ENCODE measurements around the gene KLHL29. TPM values are rescaled to one million over a fixed set of nuclear protein-coding genes. Genes with fewer than 3 reads are reported as not detected.

KLHL29 gene
- total and polyA plus RNA-seq, 10 of the 15 experiments (the other 5 are each of a cell fraction or from before 2014, with no cell fraction given), result 1.4 to 19.5 (median 6.1) TPM

DNA sequence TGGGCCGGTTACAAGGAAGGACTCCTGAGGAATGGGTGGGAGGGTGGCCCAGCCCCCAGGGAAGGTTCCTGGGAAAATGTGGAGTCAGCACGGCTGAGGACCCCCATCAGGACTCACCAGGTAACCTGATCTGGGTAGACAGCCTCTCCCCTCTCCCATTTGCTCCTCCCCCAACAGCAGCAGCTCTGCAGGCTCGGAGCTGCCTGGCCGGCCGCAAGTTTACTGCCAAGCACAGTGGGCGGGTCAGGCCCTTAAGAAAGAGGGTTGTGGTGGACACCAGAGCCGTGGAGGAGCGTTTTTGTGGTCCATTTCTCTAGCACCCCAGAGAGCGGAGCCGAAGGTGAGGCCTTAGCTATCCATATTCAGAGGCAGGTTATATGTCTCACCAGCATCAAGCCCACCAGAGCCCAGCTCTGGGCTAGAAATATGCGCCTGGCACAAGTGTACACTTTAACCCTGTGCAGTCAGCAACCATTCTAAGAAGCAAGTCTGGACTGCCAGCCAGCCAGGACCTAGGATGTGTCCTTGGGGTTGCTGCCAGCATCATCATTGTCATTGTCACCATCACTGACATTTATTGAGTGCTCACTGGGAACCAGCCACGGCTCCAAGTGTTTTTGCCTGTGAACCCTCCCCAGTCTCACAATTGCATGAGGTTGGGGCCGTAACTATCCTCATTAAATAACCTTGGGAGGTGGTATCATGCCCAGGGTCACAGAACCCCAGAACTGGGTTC, 190.1 kb downstream of the KLHL29 start (continued):
- TF ChIP-seq ZBTB33 (IDR thresholded peaks at IDR 0.05) (no peak), JUNB (IDR thresholded peaks at IDR 0.05) (no peak), DPF2 (IDR thresholded peaks at IDR 0.05) (no peak), ZBTB4 (CRISPR knock-in tag; IDR thresholded peaks at IDR 0.05) (no peak)

GRCh38 chr2:23578964-23579671, 194.1 kb downstream of the KLHL29 start:
- CTCF ChIA-PET, result no interaction called here
- H3K27ac ChIP-seq (ENCODE audit: control insufficient read depth, insufficient read depth), result no peak overlapping the region
- no peaks in the 10 kb centered on the region for H3K27me3 ChIP-seq (replicated peaks in 1 of 2; ENCODE audit: control insufficient read depth in 2 of 2, insufficient read depth in 2 of 2, low read length in 1 of 2)
- no peaks in the 10 kb centered on the region for H3K79me2 ChIP-seq (ENCODE audit: control insufficient read depth, insufficient read depth, low read length)
- no peaks in the 10 kb centered on the region for H4K20me1 ChIP-seq (ENCODE audit: control insufficient read depth, insufficient read depth)
- intact Hi-C loops (cut with micrococcal nuclease; ENCODE audit: unreplicated experiment) (no loop called here), in situ Hi-C loops (cut with MboI) (no loop called here)
- no TSS peak for BruUV-seq (replicated peaks)
- H3K4me2 ChIP-seq (ENCODE audit: control insufficient read depth, insufficient read depth), result no peak overlapping the region
- RAD21 ChIA-PET (ENCODE audit: unreplicated experiment), result no interaction called here
- TF ChIP-seq BACH1 (IDR thresholded peaks at IDR 0.05; ENCODE audit: borderline replicate concordance) (no peak), RB1 (IDR thresholded peaks at IDR 0.05; ENCODE audit: borderline replicate concordance) (no peak), SREBF1 (IDR thresholded peaks at IDR 0.05; ENCODE audit: low read length) (no peak), BMI1 (IDR thresholded peaks at IDR 0.05; ENCODE audit: borderline replicate concordance) (no peak), CHD2 (IDR thresholded peaks at IDR 0.05; ENCODE audit: borderline replicate concordance, low read depth, low read length) (no peak), CREM (IDR thresholded peaks at IDR 0.05; ENCODE audit: low read depth) (no peak), TCF7 (IDR thresholded peaks at IDR 0.05; ENCODE audit: borderline replicate concordance) (no peak), ATF7 (IDR thresholded peaks at IDR 0.05; ENCODE audit: low read depth) (no peak), POLR2A (IDR thresholded peaks at IDR 0.05; ENCODE audit: low read depth, low read length) (no peak), SIX5 (IDR thresholded peaks at IDR 0.05; ENCODE audit: low read depth, low read length, severe bottlenecking) (no peak)
- no peak for ATAC-seq
- no peak overlapping the region for H3K4me3 ChIP-seq
- no peaks in the 10 kb centered on the region; a peak in 1 of 4 replicates for H3K36me3 ChIP-seq (ENCODE audit: control insufficient read depth in 2 of 2, insufficient read depth in 2 of 2, low read length in 1 of 2)
- no peak overlapping the region for H2AFZ ChIP-seq (ENCODE audit: control insufficient read depth, low read depth, low read length)
- WGBS (ENCODE audit: insufficient coverage, insufficient replicate concordance, low lambda C conversion rate, missing lambda C conversion rate), result 89% methylated on average over 11 of the region's 11 CpGs
- H3K9ac ChIP-seq (ENCODE audit: control insufficient read depth, insufficient read depth, low read length), result no peak overlapping the region
- POLR2A ChIA-PET, result no interaction called here
- no peaks in the 10 kb centered on the region for H3K9me3 ChIP-seq (replicated peaks; ENCODE audit: control insufficient read depth, insufficient read depth, low read length)
- SMC1A ChIA-PET (ENCODE audit: uncharacterized antibody, unreplicated experiment), result interaction anchor here (0.6 kb wide), 3 partner anchors 14 to 153 kb away, joined by 3 to 4 read pairs (median 3); no protein-coding TSS in a partner anchor
- no peaks in the 10 kb centered on the region for H3K4me1 ChIP-seq (ENCODE audit: control insufficient read depth, insufficient read depth, low read length)
- no peak for FAIRE-seq
- DNase-seq (ENCODE audit: low read depth, low spot score), result no peak
